ENCODE measurements around the gene ATP8B4. TPM values are rescaled to one million over a fixed set of nuclear protein-coding genes. Genes with fewer than 3 reads are reported as not detected.

The ATP8B4 gene
- polyA plus RNA-seq, 1 of the 3 experiments (the other 2 are of a cell fraction): 0.03 TPM

DNA sequence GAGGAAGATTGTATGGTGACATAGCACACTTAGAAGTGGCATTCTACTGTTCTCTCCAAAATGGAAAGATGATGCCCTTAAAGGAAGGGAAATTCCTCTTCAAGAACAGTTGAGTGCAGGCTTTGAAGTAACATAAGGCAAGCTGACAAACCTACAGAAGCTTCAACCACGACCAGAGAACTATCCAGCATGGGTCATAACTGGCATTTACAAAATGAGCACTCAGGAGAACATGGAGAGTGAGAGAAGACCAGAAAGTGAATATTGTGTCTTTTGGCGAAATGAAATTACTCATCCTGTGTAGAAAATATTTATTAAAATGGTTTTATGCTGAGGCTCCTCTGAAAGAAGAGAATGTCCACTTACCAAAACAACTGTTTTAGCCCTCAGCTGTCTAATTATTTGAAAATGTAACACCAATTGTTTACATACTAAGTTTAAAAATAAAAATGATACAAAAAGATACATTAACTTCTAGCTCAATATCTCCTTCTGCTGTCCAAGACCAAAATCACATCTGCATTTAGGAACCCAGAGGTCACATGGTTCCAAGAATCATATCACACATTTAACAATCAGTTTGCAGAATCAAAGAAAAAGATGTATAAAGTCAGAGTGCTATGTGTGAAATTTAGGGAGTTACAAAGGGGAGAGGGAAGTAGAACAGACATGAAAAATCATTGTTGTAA lies 216.9 kb downstream of the ATP8B4 start (continued):
- TF ChIP-seq SMC3 (IDR thresholded peaks at IDR 0.05; ENCODE audit: low read depth, low read length) (peak; percentile 29; the same call in 1 of the 2 replicates), NRF1 (IDR thresholded peaks at IDR 0.05; ENCODE audit: low read depth, low read length) (no peak), ELF1 (IDR thresholded peaks at IDR 0.05) (no peak), POLR2AphosphoS5 (IDR thresholded peaks at IDR 0.05; ENCODE audit: low read depth, low read length) (no peak)
- TF ChIP-seq, protein P1, sequence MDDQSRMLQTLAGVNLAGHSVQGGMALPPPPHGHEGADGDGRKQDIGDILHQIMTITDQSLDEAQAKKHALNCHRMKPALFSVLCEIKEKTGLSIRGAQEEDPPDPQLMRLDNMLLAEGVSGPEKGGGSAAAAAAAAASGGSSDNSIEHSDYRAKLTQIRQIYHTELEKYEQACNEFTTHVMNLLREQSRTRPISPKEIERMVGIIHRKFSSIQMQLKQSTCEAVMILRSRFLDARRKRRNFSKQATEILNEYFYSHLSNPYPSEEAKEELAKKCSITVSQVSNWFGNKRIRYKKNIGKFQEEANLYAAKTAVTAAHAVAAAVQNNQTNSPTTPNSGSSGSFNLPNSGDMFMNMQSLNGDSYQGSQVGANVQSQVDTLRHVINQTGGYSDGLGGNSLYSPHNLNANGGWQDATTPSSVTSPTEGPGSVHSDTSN (IDR thresholded peaks at IDR 0.05): no peak
- TF ChIP-seq, protein P2, sequence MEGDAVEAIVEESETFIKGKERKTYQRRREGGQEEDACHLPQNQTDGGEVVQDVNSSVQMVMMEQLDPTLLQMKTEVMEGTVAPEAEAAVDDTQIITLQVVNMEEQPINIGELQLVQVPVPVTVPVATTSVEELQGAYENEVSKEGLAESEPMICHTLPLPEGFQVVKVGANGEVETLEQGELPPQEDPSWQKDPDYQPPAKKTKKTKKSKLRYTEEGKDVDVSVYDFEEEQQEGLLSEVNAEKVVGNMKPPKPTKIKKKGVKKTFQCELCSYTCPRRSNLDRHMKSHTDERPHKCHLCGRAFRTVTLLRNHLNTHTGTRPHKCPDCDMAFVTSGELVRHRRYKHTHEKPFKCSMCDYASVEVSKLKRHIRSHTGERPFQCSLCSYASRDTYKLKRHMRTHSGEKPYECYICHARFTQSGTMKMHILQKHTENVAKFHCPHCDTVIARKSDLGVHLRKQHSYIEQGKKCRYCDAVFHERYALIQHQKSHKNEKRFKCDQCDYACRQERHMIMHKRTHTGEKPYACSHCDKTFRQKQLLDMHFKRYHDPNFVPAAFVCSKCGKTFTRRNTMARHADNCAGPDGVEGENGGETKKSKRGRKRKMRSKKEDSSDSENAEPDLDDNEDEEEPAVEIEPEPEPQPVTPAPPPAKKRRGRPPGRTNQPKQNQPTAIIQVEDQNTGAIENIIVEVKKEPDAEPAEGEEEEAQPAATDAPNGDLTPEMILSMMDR (IDR thresholded peaks at IDR 0.05): peak; percentile 38

DNA sequence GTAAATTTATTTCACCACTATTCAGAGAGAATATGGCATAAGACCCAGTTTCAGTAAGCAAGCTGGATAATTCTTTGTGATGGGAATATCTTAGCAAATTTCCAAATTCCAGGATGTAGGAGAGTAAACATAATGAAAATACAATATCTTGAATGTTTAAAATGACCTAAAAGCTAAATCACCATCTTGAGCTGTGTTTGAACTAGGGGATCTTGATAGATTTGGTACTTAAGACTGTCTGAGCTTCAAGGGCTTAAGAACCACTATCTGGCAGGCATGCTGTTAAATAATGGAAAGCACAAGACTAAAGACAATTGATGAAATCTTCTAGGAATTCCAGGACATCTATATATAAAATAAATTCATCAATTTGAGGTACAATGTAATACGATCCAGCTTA lies 217.7 kb downstream of the ATP8B4 start:
- no peak overlapping the region for H3K9ac ChIP-seq
- no peak overlapping the region for H3K4me3 ChIP-seq (ENCODE audit: low read depth in 2 of 2, low read length in 1 of 2)
- DNase-seq: no peak
- H3K36me3 ChIP-seq (replicated peaks in 1 of 2; ENCODE audit: control insufficient read depth in 1 of 2, insufficient read depth in 2 of 2, low read length in 1 of 2): no peaks in the 10 kb centered on the region
- H3K9me3 ChIP-seq: no peaks in the 10 kb centered on the region
- H3K4me1 ChIP-seq (ENCODE audit: control insufficient read depth in 1 of 2, insufficient read depth in 2 of 2, low read depth in 1 of 2, low read length in 1 of 2): no peaks in the 10 kb centered on the region; a peak in 1 of 4 replicates
- H3F3A ChIP-seq (replicated peaks; ENCODE audit: insufficient read depth): no peaks in the 10 kb centered on the region
- no peaks in the 10 kb centered on the region for H3K9me2 ChIP-seq
- no peak overlapping the region for H3K4me2 ChIP-seq
- H3K27me3 ChIP-seq (ENCODE audit: insufficient read depth): no peaks in the 10 kb centered on the region
- H2AFZ ChIP-seq (ENCODE audit: low read depth): no peak overlapping the region
- WGBS (ENCODE audit: low lambda C conversion rate): 58% methylated on average over 1 of the region's 1 CpG
- H4K20me1 ChIP-seq (ENCODE audit: insufficient read depth): no peaks in the 10 kb centered on the region
- POLR2A ChIA-PET: no interaction called here
- H3K79me2 ChIP-seq (ENCODE audit: insufficient read depth): no peaks in the 10 kb centered on the region
- CTCF ChIA-PET: interaction anchor here (0.8 to 4.7 kb wide), 5 partner anchors 11 to 665 kb away, joined by 3 to 24 read pairs (median 6); no protein-coding TSS in a partner anchor
- no peak overlapping the region for H3K27ac ChIP-seq (ENCODE audit: low read depth in 2 of 2, low read length in 1 of 2)
- TF ChIP-seq MXI1 (IDR thresholded peaks at IDR 0.05; ENCODE audit: low read depth, low read length) (no peak), EZH2phosphoT487 (IDR thresholded peaks at IDR 0.05; ENCODE audit: borderline replicate concordance, low read depth) (no peak), SIN3A (IDR thresholded peaks at IDR 0.05; ENCODE audit: borderline replicate concordance, low read depth, low read length) (no peak), TCF12 (IDR thresholded peaks at IDR 0.05) (no peak), GABPA (IDR thresholded peaks at IDR 0.05; ENCODE audit: low read depth) (no peak), EP300 (IDR thresholded peaks at IDR 0.05; ENCODE audit: borderline replicate concordance in 1 of 2, low read depth in 1 of 2, low read length in 1 of 2) (no peak), RCOR1 (IDR thresholded peaks at IDR 0.05; ENCODE audit: low read length) (no peak), TAF1 (IDR thresholded peaks at IDR 0.05; ENCODE audit: borderline replicate concordance, low read depth, low read length) (no peak), MEF2A (IDR thresholded peaks at IDR 0.05; ENCODE audit: borderline replicate concordance, low read depth) (no peak), GATA2 (CRISPR knock-in tag; IDR thresholded peaks at IDR 0.05) (no peak), NRF1 (IDR thresholded peaks at IDR 0.05; ENCODE audit: low read depth, low read length) (no peak)
- TF ChIP-seq, protein P2 (IDR thresholded peaks at IDR 0.05): no peak
- TF ChIP-seq, protein P3, sequence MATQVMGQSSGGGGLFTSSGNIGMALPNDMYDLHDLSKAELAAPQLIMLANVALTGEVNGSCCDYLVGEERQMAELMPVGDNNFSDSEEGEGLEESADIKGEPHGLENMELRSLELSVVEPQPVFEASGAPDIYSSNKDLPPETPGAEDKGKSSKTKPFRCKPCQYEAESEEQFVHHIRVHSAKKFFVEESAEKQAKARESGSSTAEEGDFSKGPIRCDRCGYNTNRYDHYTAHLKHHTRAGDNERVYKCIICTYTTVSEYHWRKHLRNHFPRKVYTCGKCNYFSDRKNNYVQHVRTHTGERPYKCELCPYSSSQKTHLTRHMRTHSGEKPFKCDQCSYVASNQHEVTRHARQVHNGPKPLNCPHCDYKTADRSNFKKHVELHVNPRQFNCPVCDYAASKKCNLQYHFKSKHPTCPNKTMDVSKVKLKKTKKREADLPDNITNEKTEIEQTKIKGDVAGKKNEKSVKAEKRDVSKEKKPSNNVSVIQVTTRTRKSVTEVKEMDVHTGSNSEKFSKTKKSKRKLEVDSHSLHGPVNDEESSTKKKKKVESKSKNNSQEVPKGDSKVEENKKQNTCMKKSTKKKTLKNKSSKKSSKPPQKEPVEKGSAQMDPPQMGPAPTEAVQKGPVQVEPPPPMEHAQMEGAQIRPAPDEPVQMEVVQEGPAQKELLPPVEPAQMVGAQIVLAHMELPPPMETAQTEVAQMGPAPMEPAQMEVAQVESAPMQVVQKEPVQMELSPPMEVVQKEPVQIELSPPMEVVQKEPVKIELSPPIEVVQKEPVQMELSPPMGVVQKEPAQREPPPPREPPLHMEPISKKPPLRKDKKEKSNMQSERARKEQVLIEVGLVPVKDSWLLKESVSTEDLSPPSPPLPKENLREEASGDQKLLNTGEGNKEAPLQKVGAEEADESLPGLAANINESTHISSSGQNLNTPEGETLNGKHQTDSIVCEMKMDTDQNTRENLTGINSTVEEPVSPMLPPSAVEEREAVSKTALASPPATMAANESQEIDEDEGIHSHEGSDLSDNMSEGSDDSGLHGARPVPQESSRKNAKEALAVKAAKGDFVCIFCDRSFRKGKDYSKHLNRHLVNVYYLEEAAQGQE (IDR thresholded peaks at IDR 0.05; ENCODE audit: low read depth, low read length): no peak
- TF ChIP-seq, protein P4, sequence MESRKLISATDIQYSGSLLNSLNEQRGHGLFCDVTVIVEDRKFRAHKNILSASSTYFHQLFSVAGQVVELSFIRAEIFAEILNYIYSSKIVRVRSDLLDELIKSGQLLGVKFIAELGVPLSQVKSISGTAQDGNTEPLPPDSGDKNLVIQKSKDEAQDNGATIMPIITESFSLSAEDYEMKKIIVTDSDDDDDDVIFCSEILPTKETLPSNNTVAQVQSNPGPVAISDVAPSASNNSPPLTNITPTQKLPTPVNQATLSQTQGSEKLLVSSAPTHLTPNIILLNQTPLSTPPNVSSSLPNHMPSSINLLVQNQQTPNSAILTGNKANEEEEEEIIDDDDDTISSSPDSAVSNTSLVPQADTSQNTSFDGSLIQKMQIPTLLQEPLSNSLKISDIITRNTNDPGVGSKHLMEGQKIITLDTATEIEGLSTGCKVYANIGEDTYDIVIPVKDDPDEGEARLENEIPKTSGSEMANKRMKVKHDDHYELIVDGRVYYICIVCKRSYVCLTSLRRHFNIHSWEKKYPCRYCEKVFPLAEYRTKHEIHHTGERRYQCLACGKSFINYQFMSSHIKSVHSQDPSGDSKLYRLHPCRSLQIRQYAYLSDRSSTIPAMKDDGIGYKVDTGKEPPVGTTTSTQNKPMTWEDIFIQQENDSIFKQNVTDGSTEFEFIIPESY (IDR thresholded peaks at IDR 0.05; ENCODE audit: borderline replicate concordance, low read depth): no peak
- TF ChIP-seq, protein P5, sequence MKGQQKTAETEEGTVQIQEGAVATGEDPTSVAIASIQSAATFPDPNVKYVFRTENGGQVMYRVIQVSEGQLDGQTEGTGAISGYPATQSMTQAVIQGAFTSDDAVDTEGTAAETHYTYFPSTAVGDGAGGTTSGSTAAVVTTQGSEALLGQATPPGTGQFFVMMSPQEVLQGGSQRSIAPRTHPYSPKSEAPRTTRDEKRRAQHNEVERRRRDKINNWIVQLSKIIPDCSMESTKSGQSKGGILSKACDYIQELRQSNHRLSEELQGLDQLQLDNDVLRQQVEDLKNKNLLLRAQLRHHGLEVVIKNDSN (IDR thresholded peaks at IDR 0.05; ENCODE audit: borderline replicate concordance, low read depth): no peak

Measured in SK-N-SH (cell line).